Coronary artery (tissue), 2 donors: ENCODE data around the gene CLPX.
"Not testable (repeated sequence)": the region's sequence is repeated elsewhere in the genome, so short reads cannot be mapped to it uniquely, and the experiment has no call there.

Experiments used
- DNase-seq: peaks from one replicate; pipeline ENCODE4 v3.0.0-alpha.2; 2017; ENCODE audit warnings: low spot score
- H3K27ac ChIP-seq, 2 donors: fragments of 200-600 bp; sonication (generic); one replicate each; pipeline ENCODE4 v1.5.1; 2016 to 2019
- H3K4me3 ChIP-seq: fragments of 200-600 bp; sonication (generic); 2 replicates; pipeline ENCODE4 v1.5.1; 2016; ENCODE audit warnings: mild to moderate bottlenecking, moderate library complexity
- CTCF ChIP-seq: fragments of 200-600 bp; sonication (generic); IDR thresholded peaks from one replicate; pipeline ENCODE4 v1.5.1; 2019; ENCODE audit warnings: antibody characterized with exemption

CLPX gene

GRCh38 chr15:65196637-65197336 lies 11.6 kb upstream of the CLPX start:
- no peak for DNase-seq
- no peak overlapping the region for H3K4me3 ChIP-seq
- H3K27ac ChIP-seq, result no peak overlapping the region
- no peak for TF ChIP-seq CTCF

- DNase-seq, result no peak
- H3K27ac ChIP-seq, result peak overlapping the region in 1 of 2 donors; percentile 24
- TF ChIP-seq CTCF, result no peak
- no peak overlapping the region for H3K4me3 ChIP-seq
Measured at GRCh38 chr15:65195548-65195923, 10.4 kb upstream of the CLPX start.

GRCh38 chr15:65194826-65195547 lies 9.8 kb upstream of the CLPX start:
- no peak for TF ChIP-seq CTCF
- DNase-seq, result no peak
- H3K4me3 ChIP-seq, result no peak overlapping the region
- peak overlapping the region in 1 of 2 donors; percentile 24 for H3K27ac ChIP-seq

- no peak for DNase-seq
- no peak overlapping the region for H3K4me3 ChIP-seq
- no peak overlapping the region for H3K27ac ChIP-seq
- no peak for TF ChIP-seq CTCF
Measured at GRCh38 chr15:65192016-65192415, 6.9 kb upstream of the CLPX start.

- TF ChIP-seq CTCF, result peak; percentile 31
- no peak overlapping the region for H3K4me3 ChIP-seq
- DNase-seq, result no peak
- H3K27ac ChIP-seq, result no peak overlapping the region
Measured at GRCh38 chr15:65189102-65189740, 4.1 kb upstream of the CLPX start.

- not testable (repeated sequence) for DNase-seq, H3K27ac ChIP-seq, H3K4me3 ChIP-seq
Measured at GRCh38 chr15:65188472-65188871, 3.3 kb upstream of the CLPX start.

- DNase-seq, result peak; percentile 83
- no peak for TF ChIP-seq CTCF
- H3K27ac ChIP-seq, result peak overlapping the region; percentile 94 to 96
- peak overlapping the region; percentile 85 for H3K4me3 ChIP-seq
Measured at GRCh38 chr15:65184305-65184867, 756 bp downstream of the CLPX start.
